ENCODE data around the gene NLRP8. TPM values are rescaled to one million over a fixed set of nuclear protein-coding genes. Genes with fewer than 3 reads are reported as not detected.

NLRP8 gene
- total and polyA plus RNA-seq, 10 of the 15 experiments (the other 5 are each of a cell fraction or from before 2014, with no cell fraction given): 0.04 TPM; not detected in 9

- no TSS peak for BruUV-seq (replicated peaks)
- no peak for TF ChIP-seq KAT2A (conservative IDR thresholded peaks at IDR 0.05; ENCODE audit: control insufficient read depth, low read depth, low read length)
- no peak for TF ChIP-seq TAF1 (IDR thresholded peaks at IDR 0.05; ENCODE audit: borderline replicate concordance, low read depth, low read length)
- no peak for TF ChIP-seq FOS (IDR thresholded peaks at IDR 0.05; ENCODE audit: borderline replicate concordance, extremely low read depth, insufficient read length)
- no peak for TF ChIP-seq POU2F2 (IDR thresholded peaks at IDR 0.05; ENCODE audit: borderline replicate concordance, low read depth, low read length)
- no peak for TF ChIP-seq SUPT20H (IDR thresholded peaks at IDR 0.05; ENCODE audit: borderline replicate concordance, control insufficient read depth, low read depth, low read length)
- no peak for TF ChIP-seq IKZF1 (conservative IDR thresholded peaks at IDR 0.05)
- no peak for TF ChIP-seq SRF (IDR thresholded peaks at IDR 0.05; ENCODE audit: low read depth in 2 of 2, low read length in 2 of 2)
- TF ChIP-seq NFXL1 (IDR thresholded peaks at IDR 0.05; ENCODE audit: borderline replicate concordance): no peak
- no peak for TF ChIP-seq EZH2 (IDR thresholded peaks at IDR 0.05; ENCODE audit: borderline replicate concordance, control insufficient read depth, low read depth, low read length)
- no peak for TF ChIP-seq ZSCAN29 (IDR thresholded peaks at IDR 0.05)
- TF ChIP-seq ZNF24 (IDR thresholded peaks at IDR 0.05): no peak
- no peak for TF ChIP-seq YBX1 (IDR thresholded peaks at IDR 0.05)
- ChIA-PET POLR2A (no interaction called here), RAD21 (ENCODE audit: unreplicated experiment) (no interaction called here), SMC1A (ENCODE audit: uncharacterized antibody, unreplicated experiment) (no interaction called here), CTCF (no interaction called here)
- whole genome bisulfite sequencing (ENCODE audit: insufficient coverage, insufficient replicate concordance, low lambda C conversion rate, missing lambda C conversion rate): 37% methylated on average over 13 of the region's 13 CpGs
- H3K27me3 ChIP-seq (replicated peaks in 1 of 2; ENCODE audit: control insufficient read depth in 2 of 2, insufficient read depth in 2 of 2, low read length in 1 of 2): no peaks in the 10 kb centered on the region
- FAIRE-seq (no peak), DNase-seq (ENCODE audit: low read depth, low spot score) (no peak), ATAC-seq (no peak)
- intact Hi-C loops (cut with micrococcal nuclease; ENCODE audit: unreplicated experiment): no loop called here
- no peak overlapping the region for H3K27ac ChIP-seq (ENCODE audit: control insufficient read depth, insufficient read depth)
- H3K9ac ChIP-seq (ENCODE audit: control insufficient read depth, insufficient read depth, low read length): no peak overlapping the region
- H3K4me1 ChIP-seq (ENCODE audit: control insufficient read depth, insufficient read depth, low read length): no peaks in the 10 kb centered on the region
- no peak overlapping the region for H2AFZ ChIP-seq (ENCODE audit: control insufficient read depth, low read depth, low read length)
- no peaks in the 10 kb centered on the region for H3K36me3 ChIP-seq (ENCODE audit: control insufficient read depth in 2 of 2, insufficient read depth in 2 of 2, low read length in 1 of 2)
- H3K4me3 ChIP-seq: no peak overlapping the region
- H3K79me2 ChIP-seq (ENCODE audit: control insufficient read depth, insufficient read depth, low read length): no peaks in the 10 kb centered on the region
- in situ Hi-C loops (cut with MboI): no loop called here
- H3K4me2 ChIP-seq (ENCODE audit: control insufficient read depth, insufficient read depth): no peak overlapping the region
- no peaks in the 10 kb centered on the region for H4K20me1 ChIP-seq (ENCODE audit: control insufficient read depth, insufficient read depth)
- H3K9me3 ChIP-seq (replicated peaks; ENCODE audit: control insufficient read depth, insufficient read depth, low read length): no peaks in the 10 kb centered on the region
Observed at GRCh38 chr19:55901369-55902079, 46.1 kb upstream of the NLRP8 start.
